ENCODE data around the gene ASZ1.

Gene ASZ1

GRCh38 chr7:117333168-117333567 lies 94.1 kb downstream of the ASZ1 start:
- DNase-seq, result no peak

GRCh38 chr7:117332031-117332430 lies 95.3 kb downstream of the ASZ1 start:
- no peak for DNase-seq

GRCh38 chr7:117325836-117326235 lies 101.5 kb downstream of the ASZ1 start:
- DNase-seq, result no peak

DNA sequence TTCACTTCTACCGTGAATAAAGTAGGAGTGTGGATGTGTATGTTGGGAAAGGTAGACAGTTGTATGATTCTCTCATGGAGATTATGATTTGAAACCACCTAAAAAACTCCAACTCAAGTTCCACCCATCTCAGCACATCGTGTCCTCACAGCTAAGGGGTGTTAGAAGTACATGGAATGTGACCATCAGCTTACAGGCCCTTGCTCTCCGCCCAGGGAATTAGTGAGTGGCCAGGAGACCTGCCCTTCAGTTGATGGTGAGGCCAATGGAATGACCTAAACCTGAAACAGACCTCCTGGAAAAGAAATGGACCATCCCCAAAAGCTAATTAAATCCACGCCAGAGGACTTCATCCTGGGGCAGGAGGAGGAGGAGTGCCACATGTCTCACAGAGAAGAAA lies 102.3 kb downstream of the ASZ1 start:
- DNase-seq, result no peak

DNA sequence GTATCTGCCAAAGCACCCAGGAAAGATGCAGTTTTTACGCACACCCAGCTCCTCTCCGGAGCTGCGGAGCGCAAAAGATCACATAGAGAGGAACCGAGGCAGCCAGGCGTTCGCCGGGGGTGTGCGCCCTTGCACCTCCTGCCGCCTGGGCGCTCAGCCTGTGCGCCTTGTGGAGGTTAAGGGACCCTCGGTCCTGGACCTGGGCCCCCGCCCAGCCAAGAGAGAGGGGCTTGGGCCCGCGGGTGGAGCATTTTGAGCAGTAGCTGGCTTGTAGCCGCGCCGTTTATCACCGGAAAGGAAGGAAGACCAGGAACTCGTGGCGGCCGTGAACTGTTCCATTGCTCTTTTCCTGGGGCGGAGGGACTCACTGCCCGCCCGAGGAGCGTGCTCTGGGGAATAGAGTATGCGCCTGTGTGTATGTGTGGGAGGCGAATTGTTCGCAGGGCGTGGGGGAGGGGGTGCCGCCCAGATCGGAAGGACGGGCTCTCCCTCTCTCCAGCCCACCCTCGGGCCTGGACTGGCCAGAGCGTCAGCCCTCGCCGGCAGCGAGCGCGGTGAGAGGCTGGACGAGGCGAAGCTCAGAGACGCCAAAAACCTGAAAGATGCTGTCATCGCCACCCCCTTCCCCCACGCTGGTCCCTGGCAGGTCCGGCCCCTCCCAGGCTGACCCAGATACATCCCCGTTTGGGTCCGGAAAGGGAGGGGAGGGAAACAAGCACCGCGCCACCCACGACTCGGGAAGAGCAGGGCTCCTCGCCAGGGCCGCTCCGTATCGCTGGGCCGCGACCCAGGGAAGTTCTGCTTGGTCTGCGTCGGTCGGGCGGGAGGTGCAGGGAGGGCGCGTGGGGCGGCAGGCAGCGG lies 103.2 kb downstream of the ASZ1 start:
- DNase-seq, result no peak

DNA sequence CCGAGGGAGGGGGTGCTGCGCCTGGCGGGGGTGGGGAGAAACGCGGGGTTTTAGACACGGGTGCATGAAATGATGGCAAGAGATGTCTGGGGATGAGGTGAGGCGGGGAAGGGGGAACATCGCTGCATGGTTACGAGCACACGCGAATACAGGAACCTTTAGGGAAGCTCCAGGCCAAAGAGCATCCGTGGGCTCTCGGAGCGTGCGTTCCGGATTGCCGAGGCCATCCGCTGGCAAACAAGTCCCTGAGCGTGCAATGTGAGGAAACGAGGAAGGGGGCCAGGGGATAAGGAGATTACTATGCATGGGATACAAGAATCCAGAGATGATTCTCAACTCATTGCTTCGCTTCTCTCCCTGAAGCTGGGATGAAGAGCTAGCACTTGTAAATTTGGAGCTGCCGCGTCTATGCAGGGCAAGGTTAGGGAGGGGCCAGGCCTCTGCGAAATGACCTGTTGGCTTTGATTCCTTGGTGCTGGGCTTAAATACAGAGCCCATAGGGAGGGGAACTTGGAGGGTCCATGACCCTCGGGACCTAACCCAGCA lies 103.9 kb downstream of the ASZ1 start:
- DNase-seq, result no peak

- no peak for DNase-seq
These were observed 104.5 kb downstream of the ASZ1 start, which contains the start of gene WNT2 for GRCh38 chr7:117322741-117323304. WNT2 (minus strand) TSS chr7:117323058; CDS start chr7:117322989, 69 bp downstream.

GRCh38 chr7:117320523-117320922 lies 106.8 kb downstream of the ASZ1 start:
- DNase-seq, result no peak

DNA sequence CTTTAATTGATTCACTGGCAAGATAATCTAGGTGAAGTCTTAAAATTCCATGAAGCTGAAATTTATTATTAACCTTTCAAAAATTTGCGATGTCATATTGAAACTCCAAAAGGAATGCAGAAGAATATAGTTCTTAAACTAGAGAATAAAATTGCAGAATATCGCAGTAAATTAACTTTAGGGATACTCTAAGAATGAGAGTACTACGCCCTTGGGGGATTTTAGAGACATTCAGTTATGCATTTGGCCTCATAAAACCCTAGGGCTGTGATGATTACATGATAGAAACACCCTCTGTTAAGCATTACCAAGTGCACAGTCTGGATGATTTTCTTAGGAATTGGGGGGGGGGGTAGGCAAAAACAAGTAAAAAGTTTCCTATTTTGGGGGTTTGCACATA lies 108.1 kb downstream of the ASZ1 start:
- no peak for DNase-seq

- no peak for DNase-seq
These were observed 113.7 kb downstream of the ASZ1 start for GRCh38 chr7:117313582-117313981.
